Measurements from ENCODE around the gene NME4. TPM values are rescaled to one million over a fixed set of nuclear protein-coding genes. Genes with fewer than 3 reads are reported as not detected.
"Not testable (repeated sequence)": the region's sequence is repeated elsewhere in the genome, so short reads cannot be mapped to it uniquely, and the experiment has no call there.

NME4 gene
- polyA plus RNA-seq, 3 donors = 108 to 146 (median 134) TPM

GRCh38 chr16:371515-372301 lies 25.3 kb upstream of the NME4 start:
- no peak for DNase-seq (ENCODE audit: extremely low read depth in 1 of 11, low read depth in 9 of 11, low spot score in 4 of 11)

DNA sequence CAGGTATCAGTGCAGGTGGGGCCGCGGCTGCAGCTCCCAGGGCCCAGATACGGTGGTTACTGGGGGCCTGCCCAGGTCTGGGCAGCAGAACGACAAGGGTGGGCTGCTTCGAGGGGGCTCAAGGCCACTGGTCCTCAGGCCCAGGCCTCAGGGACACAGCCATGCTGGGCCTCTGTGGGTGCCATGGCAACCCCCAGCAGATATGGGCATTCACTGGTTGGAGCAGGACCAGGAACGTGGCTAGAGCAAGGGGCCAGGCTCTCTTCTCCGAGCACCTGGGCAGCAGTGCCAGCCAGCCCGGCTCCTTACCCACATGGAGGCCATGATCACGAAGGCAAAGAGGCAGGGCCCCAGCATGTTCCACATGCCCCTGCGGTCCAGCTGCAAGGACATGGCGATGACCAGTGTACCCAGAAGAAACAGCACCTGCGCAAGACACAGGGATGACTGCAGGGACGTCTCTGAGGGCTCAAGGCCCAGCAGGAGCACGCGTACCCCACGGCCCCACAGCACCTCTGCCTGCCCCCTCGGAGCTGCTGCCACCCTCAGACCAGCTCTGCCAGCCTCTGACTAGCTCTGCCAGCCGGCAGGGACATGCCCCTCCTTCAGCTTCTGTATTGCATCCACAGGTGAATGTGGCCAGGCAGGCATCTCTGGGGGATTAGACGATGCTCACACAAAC lies 24.6 kb upstream of the NME4 start:
- no peak for DNase-seq (ENCODE audit: extremely low read depth in 1 of 11, low read depth in 9 of 11, low spot score in 4 of 11)

- DNase-seq (ENCODE audit: extremely low read depth in 1 of 11, low read depth in 9 of 11, low spot score in 4 of 11) = no peak
These were observed 23.9 kb upstream of the NME4 start for GRCh38 chr16:373020-373598.

DNA sequence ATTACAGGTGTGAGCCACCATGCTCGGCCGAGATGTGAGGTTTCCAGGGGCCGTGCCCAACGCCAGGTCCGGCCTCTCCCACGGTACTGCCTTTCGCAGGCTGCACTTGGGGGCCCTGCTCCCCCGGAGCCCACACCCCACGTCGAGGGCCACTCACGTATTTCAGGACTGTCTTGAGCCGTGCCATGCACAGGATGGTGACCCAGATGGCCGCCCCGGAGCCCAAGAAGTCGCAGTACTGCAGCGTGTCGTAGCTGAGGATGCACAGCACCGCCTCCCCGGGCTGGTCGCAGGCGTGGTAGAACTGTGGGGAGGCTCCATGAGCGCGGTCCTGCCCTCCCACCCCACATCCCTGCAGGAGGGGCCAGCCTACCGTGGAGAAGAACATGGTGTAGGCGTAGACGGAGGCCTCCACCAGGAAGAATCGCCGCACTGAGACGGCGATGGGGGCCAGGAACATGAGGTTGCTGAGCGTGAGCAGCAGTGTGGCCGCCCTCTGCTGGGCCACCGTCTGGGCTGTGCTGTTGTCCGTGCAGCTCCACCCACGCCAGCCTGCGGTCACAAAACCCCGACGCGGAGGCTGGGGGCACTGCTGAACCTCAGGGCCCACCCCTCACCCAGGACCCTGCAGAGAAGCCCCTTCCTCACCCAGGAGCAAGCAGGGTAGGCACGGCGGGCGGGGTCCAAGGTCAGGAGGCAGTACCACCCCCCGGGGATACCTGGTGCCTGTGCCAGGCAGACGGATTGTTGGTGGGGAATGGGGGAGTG lies 23.0 kb upstream of the NME4 start:
- no peak for DNase-seq (ENCODE audit: extremely low read depth in 1 of 11, low read depth in 9 of 11, low spot score in 4 of 11)

DNA sequence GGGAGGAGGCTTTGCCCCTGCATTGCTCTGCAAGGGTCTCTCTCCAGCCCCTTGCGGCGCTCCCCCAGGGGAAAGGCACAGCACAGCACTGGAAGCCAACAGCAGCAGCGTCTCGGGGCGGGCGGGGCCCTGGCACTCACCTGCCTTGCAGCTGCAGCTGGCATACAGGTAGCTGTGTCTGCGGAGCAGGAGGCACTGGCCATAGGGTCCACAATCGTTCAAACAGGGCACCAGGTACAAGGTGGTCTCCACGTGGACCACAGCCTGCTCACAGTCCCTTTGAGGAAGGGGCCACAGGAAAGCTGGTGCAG lies 22.4 kb upstream of the NME4 start:
- no peak for DNase-seq (ENCODE audit: extremely low read depth in 1 of 11, low read depth in 9 of 11, low spot score in 4 of 11)

- no peak for DNase-seq (ENCODE audit: extremely low read depth in 1 of 11, low read depth in 9 of 11, low spot score in 4 of 11)
These were observed 21.8 kb upstream of the NME4 start for GRCh38 chr16:375212-375611.

DNA sequence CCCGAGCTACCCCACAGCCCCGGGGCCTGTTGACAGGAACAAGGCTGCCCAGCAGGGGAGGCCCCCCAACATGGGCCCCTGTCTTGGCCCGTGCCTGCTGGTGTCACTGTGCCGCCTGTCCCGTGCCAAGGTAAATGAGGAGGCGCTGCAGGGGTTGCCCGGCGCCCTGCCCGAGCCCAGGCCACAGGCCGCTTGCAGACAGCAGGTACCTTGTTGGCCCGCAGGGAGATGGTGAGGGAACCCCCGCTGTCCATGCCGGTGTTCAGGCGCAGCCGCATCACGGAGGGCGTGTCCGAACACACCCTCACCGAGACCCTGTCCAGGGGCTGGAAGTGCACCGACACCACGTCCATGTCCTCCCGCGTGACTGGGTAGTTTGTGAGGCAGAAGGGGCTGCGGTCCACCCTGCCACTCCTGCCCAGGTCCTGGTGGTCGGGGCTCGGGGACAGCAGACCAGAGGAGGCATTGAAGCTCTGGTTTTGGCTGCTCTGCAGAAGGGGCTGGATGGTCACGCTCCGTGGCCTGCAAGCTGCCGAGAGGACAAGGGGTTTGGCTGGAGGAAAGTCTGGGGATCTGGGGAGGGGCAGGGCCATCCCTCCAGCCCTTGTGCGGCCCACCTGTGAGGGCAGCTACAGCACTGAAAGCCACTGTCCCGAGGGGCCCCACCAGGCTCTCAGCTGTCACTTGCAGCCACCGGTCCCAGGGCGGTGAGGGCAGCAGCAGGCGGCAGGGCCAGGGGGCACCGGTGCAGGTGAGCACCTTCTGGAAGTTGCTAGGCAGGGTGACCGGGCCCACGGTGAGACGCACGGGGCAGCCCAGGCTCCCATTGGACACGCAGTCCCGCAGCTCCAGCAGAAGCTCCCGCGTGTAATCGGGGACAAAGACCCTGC lies 20.8 kb upstream of the NME4 start:
- DNase-seq (ENCODE audit: extremely low read depth in 1 of 11, low read depth in 9 of 11, low spot score in 4 of 11) = no peak

DNA sequence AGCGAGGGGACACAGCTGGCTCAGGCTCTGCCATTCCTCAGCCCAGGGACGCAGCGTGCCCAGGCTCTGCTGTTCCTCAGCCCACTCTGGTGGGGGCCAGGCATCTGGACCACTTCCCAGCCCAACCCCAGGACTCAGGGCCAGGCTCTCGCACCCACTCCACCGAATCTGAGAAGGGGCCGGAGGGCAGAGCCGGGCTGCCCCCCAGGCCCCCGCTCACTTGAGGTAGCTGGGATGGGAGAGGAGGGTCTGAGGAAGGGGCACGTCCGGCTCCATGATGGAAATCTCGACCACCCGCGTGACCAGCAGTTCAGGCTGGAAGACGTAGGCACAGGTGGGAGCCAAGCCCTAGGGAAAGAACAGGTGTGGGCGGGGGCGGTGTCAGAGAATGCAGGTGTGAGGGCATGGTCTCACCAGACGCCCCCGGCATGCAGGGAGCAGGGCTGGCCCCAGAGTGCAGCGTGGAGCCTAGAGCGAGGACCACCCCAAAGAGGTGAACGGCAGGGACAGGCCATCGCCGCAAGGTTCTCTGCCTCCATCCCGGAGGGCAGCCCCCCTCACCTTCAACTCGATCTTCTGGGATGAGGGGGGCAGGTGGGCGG lies 20.1 kb upstream of the NME4 start:
- DNase-seq (ENCODE audit: extremely low read depth in 1 of 11, low read depth in 9 of 11, low spot score in 4 of 11) = no peak

- DNase-seq (ENCODE audit: extremely low read depth in 1 of 11, low read depth in 9 of 11, low spot score in 4 of 11) = no peak
These were observed 19.5 kb upstream of the NME4 start for GRCh38 chr16:377419-377951.

- DNase-seq (ENCODE audit: extremely low read depth in 1 of 11, low read depth in 9 of 11, low spot score in 4 of 11) = not testable (repeated sequence)
These were observed 18.7 kb upstream of the NME4 start for GRCh38 chr16:378113-378820.

DNA sequence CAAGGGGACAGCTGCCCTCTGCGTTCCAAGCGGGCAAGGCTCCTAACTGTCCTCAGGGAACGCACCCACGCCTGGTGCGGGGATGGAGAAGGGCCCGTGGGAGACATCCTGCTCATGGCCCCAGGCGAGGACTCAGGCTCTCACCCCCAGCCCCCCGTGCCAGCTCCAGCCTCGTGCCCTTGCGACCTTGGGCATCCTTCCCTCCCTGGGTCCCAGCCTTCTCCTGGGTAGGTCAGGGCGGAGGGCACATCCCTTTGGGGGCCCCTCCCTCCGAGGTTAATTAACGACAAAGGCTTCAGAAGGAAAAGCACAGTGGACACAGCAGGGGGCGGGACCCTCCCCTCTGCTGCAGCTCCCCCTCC lies 18.2 kb upstream of the NME4 start:
- DNase-seq (ENCODE audit: extremely low read depth in 1 of 11, low read depth in 9 of 11, low spot score in 4 of 11) = no peak

GRCh38 chr16:379183-379960 lies 17.6 kb upstream of the NME4 start:
- DNase-seq (ENCODE audit: extremely low read depth in 1 of 11, low read depth in 9 of 11, low spot score in 4 of 11) = no peak

DNA sequence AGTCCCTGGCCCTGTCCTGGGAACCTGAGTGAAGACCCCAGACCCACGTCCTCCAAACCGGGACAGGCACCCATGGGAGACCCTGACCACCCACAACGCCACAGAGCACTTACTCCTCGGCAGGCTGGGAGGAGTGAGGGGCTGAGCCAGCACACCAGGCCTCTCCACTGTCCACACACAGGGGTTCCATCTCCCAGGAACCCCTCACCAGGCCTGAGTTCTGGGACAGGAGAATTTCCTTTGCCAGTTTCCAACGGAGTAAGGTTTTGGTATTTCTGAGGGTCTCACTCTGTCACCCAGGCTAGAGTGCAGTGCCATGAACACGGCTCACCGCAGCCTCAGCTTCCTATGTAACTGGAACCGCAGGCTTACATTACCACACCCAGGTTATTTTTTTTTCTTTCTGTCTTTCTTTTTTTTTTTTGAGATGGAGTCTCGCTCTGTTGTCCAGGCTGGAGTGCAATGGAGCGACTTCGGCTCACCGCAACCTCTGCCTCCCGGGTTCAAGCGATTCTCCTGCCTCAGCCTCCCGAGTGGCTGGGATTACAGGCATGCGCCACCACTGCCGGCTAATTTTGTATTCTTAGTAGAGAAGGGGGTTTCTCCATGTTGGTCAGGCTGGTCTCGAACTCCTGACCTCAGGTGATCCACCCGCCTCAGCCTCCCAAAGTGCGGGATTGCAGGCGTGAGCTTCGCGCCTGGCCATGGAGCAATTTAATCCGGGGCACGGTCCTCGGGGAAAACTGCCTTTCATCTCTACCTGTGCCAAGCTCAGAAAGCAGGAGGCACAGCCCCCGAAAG lies 16.8 kb upstream of the NME4 start:
- DNase-seq (ENCODE audit: extremely low read depth in 1 of 11, low read depth in 9 of 11, low spot score in 4 of 11) = no peak

GRCh38 chr16:380762-381011 lies 16.3 kb upstream of the NME4 start:
- no peak for DNase-seq (ENCODE audit: extremely low read depth in 1 of 11, low read depth in 9 of 11, low spot score in 4 of 11)

- DNase-seq (ENCODE audit: extremely low read depth in 1 of 11, low read depth in 9 of 11, low spot score in 4 of 11) = no peak
These were observed 15.8 kb upstream of the NME4 start for GRCh38 chr16:381012-381788.
